Measurements from ENCODE around the gene NNMT.
"Not testable (repeated sequence)": the region's sequence is repeated elsewhere in the genome, so short reads cannot be mapped to it uniquely, and the experiment has no call there.

DNA sequence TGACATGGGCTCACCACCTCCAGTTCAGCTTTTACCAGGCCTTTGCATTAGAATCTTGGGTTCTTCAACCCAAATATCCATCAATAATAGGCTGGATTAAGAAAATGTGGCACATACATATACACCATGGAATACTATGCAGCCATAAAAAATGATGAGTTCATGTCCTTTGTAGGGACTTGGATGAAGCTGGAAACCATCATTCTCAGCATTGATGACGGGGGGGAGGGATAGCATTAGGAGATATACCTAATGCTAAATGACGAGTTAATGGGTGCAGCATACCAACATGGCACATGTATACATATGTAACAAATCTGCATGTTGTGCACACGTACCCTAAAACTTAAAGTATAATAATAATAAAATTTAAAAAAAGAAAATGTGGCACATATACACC is 45.5 kb downstream of the NNMT start:
- TF ChIP-seq, protein P1, sequence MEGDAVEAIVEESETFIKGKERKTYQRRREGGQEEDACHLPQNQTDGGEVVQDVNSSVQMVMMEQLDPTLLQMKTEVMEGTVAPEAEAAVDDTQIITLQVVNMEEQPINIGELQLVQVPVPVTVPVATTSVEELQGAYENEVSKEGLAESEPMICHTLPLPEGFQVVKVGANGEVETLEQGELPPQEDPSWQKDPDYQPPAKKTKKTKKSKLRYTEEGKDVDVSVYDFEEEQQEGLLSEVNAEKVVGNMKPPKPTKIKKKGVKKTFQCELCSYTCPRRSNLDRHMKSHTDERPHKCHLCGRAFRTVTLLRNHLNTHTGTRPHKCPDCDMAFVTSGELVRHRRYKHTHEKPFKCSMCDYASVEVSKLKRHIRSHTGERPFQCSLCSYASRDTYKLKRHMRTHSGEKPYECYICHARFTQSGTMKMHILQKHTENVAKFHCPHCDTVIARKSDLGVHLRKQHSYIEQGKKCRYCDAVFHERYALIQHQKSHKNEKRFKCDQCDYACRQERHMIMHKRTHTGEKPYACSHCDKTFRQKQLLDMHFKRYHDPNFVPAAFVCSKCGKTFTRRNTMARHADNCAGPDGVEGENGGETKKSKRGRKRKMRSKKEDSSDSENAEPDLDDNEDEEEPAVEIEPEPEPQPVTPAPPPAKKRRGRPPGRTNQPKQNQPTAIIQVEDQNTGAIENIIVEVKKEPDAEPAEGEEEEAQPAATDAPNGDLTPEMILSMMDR (IDR thresholded peaks at IDR 0.05), result not testable (repeated sequence)
- TF ChIP-seq EZH2 (IDR thresholded peaks at IDR 0.05; ENCODE audit: borderline replicate concordance, insufficient read depth, low read depth, low read length, poor library complexity, severe bottlenecking), result not testable (repeated sequence)

Data from B cell (primary cell).